Fibroblast of villous mesenchyme (primary cell): Measurements from ENCODE around the gene GALNT5. TPM values are rescaled to one million over a fixed set of nuclear protein-coding genes. Genes with fewer than 3 reads are reported as not detected.

Experiments
- DNase-seq: peaks from one replicate; pipeline ENCODE4 v3.0.0-alpha.2; 2010; ENCODE audit warnings: low read depth
- H3K4me3 ChIP-seq: 2 replicates; pipeline ENCODE4 v1.5.1; 2011; ENCODE audit warnings: low read depth, mild to moderate bottlenecking, low read length
- CTCF ChIP-seq: IDR thresholded peaks from 2 replicates; pipeline ENCODE4 v1.5.1; 2012; ENCODE audit warnings: low read depth, mild to moderate bottlenecking, low read length; ENCODE audit not compliant: insufficient read depth
- total RNA-seq: library from RNA; depleted of rRNA; stranded (reverse); fragments of >200 nt; gene quantifications from 2 replicates; pipeline ENCODE4 v1.2.3, GENCODE V29; 2012

The GALNT5 gene
- 7.7 and 17.3 TPM in 2 replicates for total RNA-seq

GRCh38 chr2:157257312-157258252 lies at the start of gene GALNT5:
GALNT5 (plus strand) TSS chr2:157257705; CDS start chr2:157258083, 378 bp downstream.
- no peak for TF ChIP-seq CTCF
- DNase-seq, result peak; percentile 43
- H3K4me3 ChIP-seq, result peak within 1 kb of the TSS; percentile 46

- no peak overlapping the region for H3K4me3 ChIP-seq
- no peak for DNase-seq
- no peak for TF ChIP-seq CTCF
Measured at GRCh38 chr2:157216286-157216965, 41.1 kb upstream of the GALNT5 start.

GRCh38 chr2:157217409-157217808 lies 40.1 kb upstream of the GALNT5 start:
- TF ChIP-seq CTCF, result no peak
- H3K4me3 ChIP-seq, result no peak overlapping the region
- no peak for DNase-seq

- H3K4me3 ChIP-seq, result no peak overlapping the region
- no peak for TF ChIP-seq CTCF
- DNase-seq, result no peak
Measured at GRCh38 chr2:157218911-157219310, 38.6 kb upstream of the GALNT5 start.

- no peak for TF ChIP-seq CTCF
- no peak overlapping the region for H3K4me3 ChIP-seq
- no peak for DNase-seq
Measured at GRCh38 chr2:157220502-157220901, 37.0 kb upstream of the GALNT5 start.

GRCh38 chr2:157221394-157221988 lies 36.0 kb upstream of the GALNT5 start:
- TF ChIP-seq CTCF, result no peak

More at GRCh38 chr2:157221394-157221988, 36.0 kb upstream of the GALNT5 start:
- H3K4me3 ChIP-seq, result no peak overlapping the region
- DNase-seq, result no peak
